ENCODE data around the gene ARL2BP.
"Not testable (repeated sequence)": the region's sequence is repeated elsewhere in the genome, so short reads cannot be mapped to it uniquely, and the experiment has no call there.

Gene ARL2BP

GRCh38 chr16:57263541-57264351 is 18.7 kb downstream of the ARL2BP start:
- in situ Hi-C loops (cut with HindIII; ENCODE audit: low sequenced_read_pairs): no loop called here

- in situ Hi-C loops (cut with HindIII; ENCODE audit: low sequenced_read_pairs): no loop called here
These were observed 19.3 kb downstream of the ARL2BP start for GRCh38 chr16:57264381-57264780.

GRCh38 chr16:57264950-57265371 is 19.9 kb downstream of the ARL2BP start:
- in situ Hi-C loops (cut with HindIII; ENCODE audit: low sequenced_read_pairs): no loop called here

GRCh38 chr16:57265850-57266530 is 20.9 kb downstream of the ARL2BP start:
- in situ Hi-C loops (cut with HindIII; ENCODE audit: low sequenced_read_pairs): no loop called here

- in situ Hi-C loops (cut with HindIII; ENCODE audit: low sequenced_read_pairs): no loop called here
These were observed 21.6 kb downstream of the ARL2BP start for GRCh38 chr16:57266531-57267260.

GRCh38 chr16:57267343-57267742 is 22.3 kb downstream of the ARL2BP start:
- in situ Hi-C loops (cut with HindIII; ENCODE audit: low sequenced_read_pairs): not testable (repeated sequence)

- in situ Hi-C loops (cut with HindIII; ENCODE audit: low sequenced_read_pairs): no loop called here
These were observed 24.0 kb downstream of the ARL2BP start for GRCh38 chr16:57268804-57269800.

GRCh38 chr16:57270221-57271062 is 25.4 kb downstream of the ARL2BP start:
- in situ Hi-C loops (cut with HindIII; ENCODE audit: low sequenced_read_pairs): no loop called here

GRCh38 chr16:57271063-57271345 is 25.9 kb downstream of the ARL2BP start:
- in situ Hi-C loops (cut with HindIII; ENCODE audit: low sequenced_read_pairs): no loop called here

- in situ Hi-C loops (cut with HindIII; ENCODE audit: low sequenced_read_pairs): no loop called here
These were observed 26.9 kb downstream of the ARL2BP start for GRCh38 chr16:57271867-57272495.

- in situ Hi-C loops (cut with HindIII; ENCODE audit: low sequenced_read_pairs): no loop called here
These were observed 28.3 kb downstream of the ARL2BP start for GRCh38 chr16:57273359-57273758.

GRCh38 chr16:57273826-57274225 is 28.8 kb downstream of the ARL2BP start:
- in situ Hi-C loops (cut with HindIII; ENCODE audit: low sequenced_read_pairs): no loop called here

- in situ Hi-C loops (cut with HindIII; ENCODE audit: low sequenced_read_pairs): not testable (repeated sequence)
These were observed 30.9 kb downstream of the ARL2BP start for GRCh38 chr16:57275946-57276345.

GRCh38 chr16:57276596-57276995 is 31.5 kb downstream of the ARL2BP start:
- in situ Hi-C loops (cut with HindIII; ENCODE audit: low sequenced_read_pairs): no loop called here

GRCh38 chr16:57277586-57277985 is 32.5 kb downstream of the ARL2BP start:
- in situ Hi-C loops (cut with HindIII; ENCODE audit: low sequenced_read_pairs): no loop called here

GRCh38 chr16:57278494-57278893 is 33.4 kb downstream of the ARL2BP start:
- in situ Hi-C loops (cut with HindIII; ENCODE audit: low sequenced_read_pairs): no loop called here

GRCh38 chr16:57279780-57280638 is 35.0 kb downstream of the ARL2BP start:
- in situ Hi-C loops (cut with HindIII; ENCODE audit: low sequenced_read_pairs): no loop called here

- in situ Hi-C loops (cut with HindIII; ENCODE audit: low sequenced_read_pairs): no loop called here
These were observed 36.7 kb downstream of the ARL2BP start for GRCh38 chr16:57281791-57282190.
